ENCODE results near the gene GFPT2. TPM values are rescaled to one million over a fixed set of nuclear protein-coding genes. Genes with fewer than 3 reads are reported as not detected.

Gene GFPT2
- total and polyA plus RNA-seq, 2 experiments from 2014 or later = 45.2 to 75.3 TPM

- Histone ChIP-seq H3K79me2 (ENCODE audit: insufficient read depth) (no peaks in the 10 kb centered on the region), H3K36me3 (ENCODE audit: low read depth) (no peaks in the 10 kb centered on the region), H3K27me3 (replicated peaks; ENCODE audit: insufficient read depth) (0 out of 2 replicates have a peak, but pooled peaks cover under 1% of the 10 kb centered on the region), H3K9ac (no peak overlapping the region), H3K9me2 (ENCODE audit: insufficient read depth) (no peaks in the 10 kb centered on the region), H3K4me3 (no peak overlapping the region), H3F3A (ENCODE audit: insufficient read depth) (no peaks in the 10 kb centered on the region), H4K20me1 (ENCODE audit: insufficient read depth) (no peaks in the 10 kb centered on the region), H2AFZ (no peak overlapping the region), H3K4me1 (ENCODE audit: insufficient read depth) (no peaks in the 10 kb centered on the region), H3K9me3 (ENCODE audit: low read depth) (no peaks in the 10 kb centered on the region), H3K27ac (no peak overlapping the region), H3K4me2 (ENCODE audit: unreplicated experiment) (no peak overlapping the region)
- no peak for TF ChIP-seq EZH2phosphoT487 (IDR thresholded peaks at IDR 0.05; ENCODE audit: insufficient read depth, low read depth)
- no peak for TF ChIP-seq EZH2 (IDR thresholded peaks at IDR 0.05; ENCODE audit: insufficient read depth, poor library complexity, severe bottlenecking)
- DNase-seq = no peak
- WGBS, 2 experiments (ENCODE audit: low coverage in 1 of 2, low lambda C conversion rate in 2 of 2, missing lambda C conversion rate in 2 of 2) = 97 to 98% methylated on average over 3 to 5 of the region's 5 CpGs
- in situ Hi-C loops (cut with MboI) = no loop called here
These were observed 18.8 kb upstream of the GFPT2 start for GRCh38 chr5:180371949-180372348.

- no peaks in the 10 kb centered on the region for H4K20me1 ChIP-seq (ENCODE audit: insufficient read depth)
- H3K4me1 ChIP-seq (ENCODE audit: insufficient read depth) = peaks cover 8% of the 10 kb centered on the region
- WGBS, 2 experiments (ENCODE audit: low coverage in 1 of 2, low lambda C conversion rate in 2 of 2, missing lambda C conversion rate in 2 of 2) = 53 to 56% methylated on average over 23 to 24 of the region's 24 CpGs
- H3K27ac ChIP-seq = no peak overlapping the region
- no peaks in the 10 kb centered on the region for H3K9me3 ChIP-seq (ENCODE audit: low read depth)
- H2AFZ ChIP-seq = 0 out of 2 replicates have a peak overlapping the region, but pooled peaks have one; percentile 24
- TF ChIP-seq EZH2 (IDR thresholded peaks at IDR 0.05; ENCODE audit: insufficient read depth, poor library complexity, severe bottlenecking) = no peak
- TF ChIP-seq EZH2phosphoT487 (IDR thresholded peaks at IDR 0.05; ENCODE audit: insufficient read depth, low read depth) = no peak
- H3K79me2 ChIP-seq (ENCODE audit: insufficient read depth) = no peaks in the 10 kb centered on the region
- in situ Hi-C loops (cut with MboI) = no loop called here
- H3K4me3 ChIP-seq = no peak overlapping the region
- no peak overlapping the region for H3K9ac ChIP-seq
- peak; percentile 55 for DNase-seq
- H3K9me2 ChIP-seq (ENCODE audit: insufficient read depth) = no peaks in the 10 kb centered on the region
- no peak overlapping the region for H3K4me2 ChIP-seq (ENCODE audit: unreplicated experiment)
- H3K27me3 ChIP-seq (replicated peaks; ENCODE audit: insufficient read depth) = no peaks in the 10 kb centered on the region
- H3F3A ChIP-seq (ENCODE audit: insufficient read depth) = no peaks in the 10 kb centered on the region
- H3K36me3 ChIP-seq (ENCODE audit: low read depth) = no peaks in the 10 kb centered on the region
These were observed 17.9 kb upstream of the GFPT2 start for GRCh38 chr5:180370861-180371641.

- DNase-seq = no peak
- WGBS, 2 experiments (ENCODE audit: low coverage in 1 of 2, low lambda C conversion rate in 2 of 2, missing lambda C conversion rate in 2 of 2) = 81% methylated on average over 4 of the region's 4 CpGs
- no peak overlapping the region for H3K9ac ChIP-seq
- no peaks in the 10 kb centered on the region for H3K79me2 ChIP-seq (ENCODE audit: insufficient read depth)
- H3K36me3 ChIP-seq (ENCODE audit: low read depth) = no peaks in the 10 kb centered on the region
- peaks cover 9% of the 10 kb centered on the region for H3K4me1 ChIP-seq (ENCODE audit: insufficient read depth)
- no peaks in the 10 kb centered on the region for H3K27me3 ChIP-seq (replicated peaks; ENCODE audit: insufficient read depth)
- in situ Hi-C loops (cut with MboI) = no loop called here
- H3K9me3 ChIP-seq (ENCODE audit: low read depth) = no peaks in the 10 kb centered on the region
- no peaks in the 10 kb centered on the region for H4K20me1 ChIP-seq (ENCODE audit: insufficient read depth)
- H3K9me2 ChIP-seq (ENCODE audit: insufficient read depth) = no peaks in the 10 kb centered on the region
- no peak for TF ChIP-seq EZH2 (IDR thresholded peaks at IDR 0.05; ENCODE audit: insufficient read depth, poor library complexity, severe bottlenecking)
- no peak for TF ChIP-seq EZH2phosphoT487 (IDR thresholded peaks at IDR 0.05; ENCODE audit: insufficient read depth, low read depth)
- no peak overlapping the region for H3K4me2 ChIP-seq (ENCODE audit: unreplicated experiment)
- no peaks in the 10 kb centered on the region for H3F3A ChIP-seq (ENCODE audit: insufficient read depth)
- no peak overlapping the region for H2AFZ ChIP-seq
- H3K4me3 ChIP-seq = no peak overlapping the region
- H3K27ac ChIP-seq = no peak overlapping the region
These were observed 14.9 kb upstream of the GFPT2 start for GRCh38 chr5:180367991-180368390.

GRCh38 chr5:180367300-180367699 is 14.2 kb upstream of the GFPT2 start:
- H3K9me2 ChIP-seq (ENCODE audit: insufficient read depth) = no peaks in the 10 kb centered on the region
- 87 to 91% methylated on average over 8 of the region's 8 CpGs for WGBS, 2 experiments (ENCODE audit: low coverage in 1 of 2, low lambda C conversion rate in 2 of 2, missing lambda C conversion rate in 2 of 2)
- H4K20me1 ChIP-seq (ENCODE audit: insufficient read depth) = no peaks in the 10 kb centered on the region
- no peaks in the 10 kb centered on the region for H3K9me3 ChIP-seq (ENCODE audit: low read depth)
- no peak overlapping the region for H3K27ac ChIP-seq
- H2AFZ ChIP-seq = no peak overlapping the region
- no peak for TF ChIP-seq EZH2 (IDR thresholded peaks at IDR 0.05; ENCODE audit: insufficient read depth, poor library complexity, severe bottlenecking)
- no peak for TF ChIP-seq EZH2phosphoT487 (IDR thresholded peaks at IDR 0.05; ENCODE audit: insufficient read depth, low read depth)
- H3K27me3 ChIP-seq (replicated peaks; ENCODE audit: insufficient read depth) = no peaks in the 10 kb centered on the region
- no peaks in the 10 kb centered on the region for H3F3A ChIP-seq (ENCODE audit: insufficient read depth)
- H3K4me3 ChIP-seq = no peak overlapping the region
- H3K36me3 ChIP-seq (ENCODE audit: low read depth) = no peaks in the 10 kb centered on the region
- DNase-seq = no peak
- no peak overlapping the region for H3K9ac ChIP-seq
- no peaks in the 10 kb centered on the region for H3K79me2 ChIP-seq (ENCODE audit: insufficient read depth)
- peaks cover 9% of the 10 kb centered on the region for H3K4me1 ChIP-seq (ENCODE audit: insufficient read depth)
- no peak overlapping the region for H3K4me2 ChIP-seq (ENCODE audit: unreplicated experiment)
- in situ Hi-C loops (cut with MboI) = no loop called here
